M059J (cell line): Measurements from ENCODE around the gene SRM. TPM values are rescaled to one million over a fixed set of nuclear protein-coding genes. Genes with fewer than 3 reads are reported as not detected.
"Not testable (repeated sequence)": the region's sequence is repeated elsewhere in the genome, so short reads cannot be mapped to it uniquely, and the experiment has no call there.

ENCODE experiments used
- DNase-seq: peaks from one replicate; pipeline ENCODE4 v3.0.0-alpha.2; 2012; ENCODE audit warnings: low read depth
- total RNA-seq: library from RNA; depleted of rRNA; stranded (reverse); fragments of >200 nt; shearing (Covaris generic); gene quantifications from 2 replicates; pipeline ENCODE4 v1.2.3, GENCODE V29; 2014; rRNA removed

SRM gene
- 26.0 and 83.2 TPM in 2 replicates for total RNA-seq

- peak; percentile 89 for DNase-seq
These were observed at the start of gene SRM for GRCh38 chr1:11059968-11060830. TSS of gene SRM (minus strand) at chr1:11060018. CDS start at chr1:11059943, 75 bp downstream.

GRCh38 chr1:11109047-11109760 is 49.4 kb upstream of the SRM start:
- DNase-seq = no peak

- DNase-seq = no peak
These were observed 47.8 kb upstream of the SRM start for GRCh38 chr1:11107599-11107998.

- DNase-seq = no peak
These were observed 45.8 kb upstream of the SRM start for GRCh38 chr1:11105586-11105985.

GRCh38 chr1:11101347-11101746 is 41.5 kb upstream of the SRM start:
- no peak for DNase-seq

- DNase-seq = not testable (repeated sequence)
These were observed 41.0 kb upstream of the SRM start for GRCh38 chr1:11100806-11101205.

GRCh38 chr1:11100149-11100493 is 40.3 kb upstream of the SRM start:
- no peak for DNase-seq

GRCh38 chr1:11099310-11100148 is 39.7 kb upstream of the SRM start, which contains the start of gene EXOSC10:
TSS of gene EXOSC10 (minus strand) at chr1:11099869. CDS start at chr1:11099831, 38 bp downstream.
- DNase-seq = peak; percentile 86

GRCh38 chr1:11098931-11099309 is 39.1 kb upstream of the SRM start:
- no peak for DNase-seq

GRCh38 chr1:11083784-11084183 is 24.0 kb upstream of the SRM start:
- not testable (repeated sequence) for DNase-seq

GRCh38 chr1:11080931-11081330 is 21.1 kb upstream of the SRM start:
- no peak for DNase-seq

GRCh38 chr1:11078631-11079030 is 18.8 kb upstream of the SRM start:
- DNase-seq = peak; percentile 40

- DNase-seq = not testable (repeated sequence)
These were observed 13.6 kb upstream of the SRM start for GRCh38 chr1:11073398-11073797.

- no peak for DNase-seq
These were observed 12.5 kb upstream of the SRM start for GRCh38 chr1:11072216-11072917.

GRCh38 chr1:11071463-11072215 is 11.8 kb upstream of the SRM start:
- no peak for DNase-seq

GRCh38 chr1:11070876-11071275 is 11.1 kb upstream of the SRM start:
- no peak for DNase-seq

GRCh38 chr1:11068600-11069473 is 9.0 kb upstream of the SRM start:
- no peak for DNase-seq

GRCh38 chr1:11067716-11068599 is 8.1 kb upstream of the SRM start:
- DNase-seq = no peak

GRCh38 chr1:11065796-11066195 is 6.0 kb upstream of the SRM start:
- no peak for DNase-seq
